K562 (cell line): ENCODE data around the gene KIFC3. TPM values are rescaled to one million over a fixed set of nuclear protein-coding genes. Genes with fewer than 3 reads are reported as not detected.

ENCODE experiments used
- BCL6 ChIP-seq: fragments of 250-450 bp; sonication (Bioruptor Pico); IDR thresholded peaks from 2 replicates; pipeline ENCODE4 v1.4.0; 2020
- CBX1 ChIP-seq: sonication (generic); IDR thresholded peaks from 2 replicates; pipeline ENCODE4 v1.6.1; 2016; ENCODE audit warnings: antibody characterized with exemption, low read depth, mild to moderate bottlenecking
- CREM ChIP-seq: IDR thresholded peaks from 2 replicates; pipeline ENCODE4 v1.6.1; 2014; ENCODE audit warnings: antibody characterized with exemption, low read depth
- KDM5B ChIP-seq: fragments of 200-600 bp; sonication (generic); IDR thresholded peaks from 2 replicates; pipeline ENCODE4 v1.6.1; 2012; ENCODE audit warnings: low read depth, mild to moderate bottlenecking, moderate library complexity, low read length, control low read depth, inconsistent platforms; ENCODE audit not compliant: insufficient replicate concordance
- LCOR ChIP-seq: sonication (generic); formaldehyde crosslinking; IDR thresholded peaks from 2 replicates; pipeline ENCODE4 v1.8.0; 2022; ENCODE audit warnings: mild to moderate bottlenecking, missing genetic modification reagents
- NCOR1 ChIP-seq: fragments of 450-650 bp; IDR thresholded peaks from 2 replicates; pipeline ENCODE4 v1.6.1; 2016; ENCODE audit warnings: mild to moderate bottlenecking, moderate library complexity
- NEUROD1 ChIP-seq: fragments of 150-350 bp; IDR thresholded peaks from 2 replicates; pipeline ENCODE4 v1.6.1; 2014; ENCODE audit warnings: borderline replicate concordance, low read length, low read depth; ENCODE audit not compliant: partially characterized antibody
- PHB2 ChIP-seq: fragments of 450-650 bp; IDR thresholded peaks from 2 replicates; pipeline ENCODE4 v1.6.1; 2017; ENCODE audit warnings: low read depth
- POLR2G ChIP-seq: fragments of 200-400 bp; formaldehyde crosslinking; IDR thresholded peaks from 2 replicates; pipeline ENCODE4 v1.6.1; 2017; ENCODE audit warnings: low read depth, mild to moderate bottlenecking, antibody characterized with exemption, low read length, moderate library complexity
- SMARCE1 ChIP-seq: fragments of 450-650 bp; IDR thresholded peaks from 2 replicates; pipeline ENCODE4 v1.7.1; 2016; ENCODE audit warnings: mild to moderate bottlenecking
- TBL1XR1 ChIP-seq, 2 experiments: IDR thresholded peaks; 2 replicates each; pipeline ENCODE4 v1.6.1; 2012; ENCODE audit warnings: improper control_type of control experiment in 2 of 2, low read length in 2 of 2, mild to moderate bottlenecking in 1 of 2
- TCF3 ChIP-seq: sonication (generic); formaldehyde crosslinking; IDR thresholded peaks from 2 replicates; pipeline ENCODE4 v1.4.0; 2020; ENCODE audit warnings: mild to moderate bottlenecking, missing genetic modification reagents
- ZNF583 ChIP-seq: fragments of 250-450 bp; sonication (Bioruptor Pico); IDR thresholded peaks from 2 replicates; pipeline ENCODE4 v1.4.0; 2020
- polyA plus RNA-seq, 8 experiments: library from polyadenylated mRNA; depleted of rRNA in 4 of 8; stranded (reverse) in 5 of 8; unstranded in 3 of 8; fragments of >200 nt; fragmentation: Nextera tagmentation in 2 of 8; fragmentation: Illumina TruSeq in 1 of 8; extraction: Ambion mirVana in 2 of 8; extraction: Trizol in 1 of 8; gene quantifications; 2 replicates each; pipeline versions ENCODE4 v1.2.1 to v1.2.3, GENCODE V29; 2011 to 2014; ENCODE audit warnings: inconsistent platforms in 1 of 8, missing spikeins in 1 of 8
- total RNA-seq, 7 experiments: library from RNA; depleted of rRNA in 6 of 7; stranded (reverse); fragments of >200 nt in 6 of 7; fragmentation: Illumina TruSeq in 2 of 7; extraction: Trizol in 2 of 7; gene quantifications; 2 replicates each; pipeline versions ENCODE4 v1.2.1 to v1.2.3, GENCODE V29; 2011 to 2021; ENCODE audit warnings: low replicate concordance in 1 of 7
- TF ChIP-seq, protein P1 (sequence below): fragments of 250-450 bp; sonication (Bioruptor Pico); IDR thresholded peaks from 2 replicates; pipeline ENCODE4 v1.5.0; 2022; ENCODE audit warnings: mild to moderate bottlenecking
- TF ChIP-seq, protein P2 (sequence below): fragments of 450-650 bp; IDR thresholded peaks from 2 replicates; pipeline ENCODE4 v1.6.1; 2018; ENCODE audit not compliant: partially characterized antibody
- TF ChIP-seq, protein P3 (sequence below): fragments of 450-650 bp; IDR thresholded peaks from 2 replicates; pipeline ENCODE4 v1.6.1; 2016; ENCODE audit warnings: low read depth, mild to moderate bottlenecking, moderate library complexity
- TF ChIP-seq, protein P4 (sequence below), 2 experiments: fragments of 200-800 bp in 1 of 2; sonication (Bioruptor generic) in 1 of 2; sonication (generic) in 1 of 2; formaldehyde crosslinking in 1 of 2; IDR thresholded peaks in 1 of 2; conservative IDR thresholded peaks in 1 of 2; 2 replicates each; pipeline versions ENCODE4 v1.5.0 to v1.6.1; 2016 to 2020; ENCODE audit warnings: missing compliant biosample characterization in 1 of 2, missing genetic modification characterization in 1 of 2, missing genetic modification reagents in 1 of 2
- TF ChIP-seq, protein P5 (sequence below): fragments of 450-650 bp; IDR thresholded peaks from 2 replicates; pipeline ENCODE4 v1.6.1; 2016

KIFC3 gene
- total and polyA plus RNA-seq, 9 of the 15 experiments (the other 6 are each of a cell fraction or from before 2014, with no cell fraction given), result 0.23 to 105 (median 26.2) TPM

DNA sequence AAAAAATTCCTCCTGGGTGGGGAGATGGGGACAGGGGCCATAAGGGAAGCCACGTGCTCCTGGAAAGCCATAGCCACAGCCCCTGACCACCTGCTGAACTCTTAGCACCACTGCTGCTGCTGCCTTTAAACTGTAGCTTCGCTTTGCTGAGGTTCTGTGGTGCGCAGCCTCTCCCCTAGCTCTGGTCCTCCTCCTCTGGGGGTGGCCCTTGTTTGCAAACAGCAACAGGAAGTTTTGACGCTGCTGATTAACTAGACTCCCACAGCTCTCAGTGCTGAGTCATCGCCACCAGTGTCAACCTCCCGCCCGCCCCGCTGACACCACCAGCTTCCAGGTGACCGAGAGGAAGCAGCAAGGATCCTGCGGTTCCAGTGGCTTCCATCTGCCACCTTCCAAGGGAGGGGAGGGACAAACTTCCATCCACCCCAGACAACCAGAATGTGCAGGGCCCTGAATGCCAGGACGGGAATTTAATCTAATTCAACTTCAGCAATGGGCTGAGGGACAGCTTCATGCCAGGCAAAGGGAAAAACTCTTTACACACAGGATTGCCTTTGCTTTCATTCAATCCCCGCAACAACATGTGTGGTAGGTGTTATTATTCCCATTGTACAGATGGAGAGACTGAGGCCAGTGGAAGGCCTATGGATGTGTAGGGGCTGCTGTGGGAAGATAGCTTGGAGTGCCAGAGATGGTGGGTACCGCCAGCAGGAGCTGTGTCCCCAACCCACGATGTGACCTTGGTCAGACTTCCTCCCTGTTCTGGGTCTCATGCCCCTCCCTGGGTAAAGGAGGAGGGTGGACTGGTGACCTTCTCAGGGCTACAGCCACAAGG, 8.1 kb upstream of the KIFC3 start (continued):
- TF ChIP-seq SMARCE1 (peak; percentile 94), LCOR (CRISPR knock-in tag) (0 out of 2 replicates have a peak, but pooled peaks have one; percentile 40), BCL6 (CRISPR knock-in tag) (no peak), POLR2G (peak; percentile 73), TBL1XR1 (IDR thresholded peaks at IDR 0.05; ENCODE audit: low read length in 2 of 2) (peak in 1 of 2 experiments; percentile 86; a peak in 3 of 4 replicates), PHB2 (no peak), CREM (peak; percentile 87), KDM5B (peak; percentile 35), ZNF583 (CRISPR knock-in tag) (0 out of 2 replicates have a peak, but pooled peaks have one; percentile 55), NCOR1 (peak; percentile 82), NEUROD1 (peak; percentile 64), CBX1 (peak; percentile 74; the same call in 1 of the 2 replicates), TCF3 (peak; percentile 75)
- TF ChIP-seq, protein P1, sequence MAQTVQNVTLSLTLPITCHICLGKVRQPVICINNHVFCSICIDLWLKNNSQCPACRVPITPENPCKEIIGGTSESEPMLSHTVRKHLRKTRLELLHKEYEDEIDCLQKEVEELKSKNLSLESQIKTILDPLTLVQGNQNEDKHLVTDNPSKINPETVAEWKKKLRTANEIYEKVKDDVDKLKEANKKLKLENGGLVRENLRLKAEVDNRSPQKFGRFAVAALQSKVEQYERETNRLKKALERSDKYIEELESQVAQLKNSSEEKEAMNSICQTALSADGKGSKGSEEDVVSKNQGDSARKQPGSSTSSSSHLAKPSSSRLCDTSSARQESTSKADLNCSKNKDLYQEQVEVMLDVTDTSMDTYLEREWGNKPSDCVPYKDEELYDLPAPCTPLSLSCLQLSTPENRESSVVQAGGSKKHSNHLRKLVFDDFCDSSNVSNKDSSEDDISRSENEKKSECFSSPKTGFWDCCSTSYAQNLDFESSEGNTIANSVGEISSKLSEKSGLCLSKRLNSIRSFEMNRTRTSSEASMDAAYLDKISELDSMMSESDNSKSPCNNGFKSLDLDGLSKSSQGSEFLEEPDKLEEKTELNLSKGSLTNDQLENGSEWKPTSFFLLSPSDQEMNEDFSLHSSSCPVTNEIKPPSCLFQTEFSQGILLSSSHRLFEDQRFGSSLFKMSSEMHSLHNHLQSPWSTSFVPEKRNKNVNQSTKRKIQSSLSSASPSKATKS (CRISPR knock-in tag), result no peak
- TF ChIP-seq, protein P2, sequence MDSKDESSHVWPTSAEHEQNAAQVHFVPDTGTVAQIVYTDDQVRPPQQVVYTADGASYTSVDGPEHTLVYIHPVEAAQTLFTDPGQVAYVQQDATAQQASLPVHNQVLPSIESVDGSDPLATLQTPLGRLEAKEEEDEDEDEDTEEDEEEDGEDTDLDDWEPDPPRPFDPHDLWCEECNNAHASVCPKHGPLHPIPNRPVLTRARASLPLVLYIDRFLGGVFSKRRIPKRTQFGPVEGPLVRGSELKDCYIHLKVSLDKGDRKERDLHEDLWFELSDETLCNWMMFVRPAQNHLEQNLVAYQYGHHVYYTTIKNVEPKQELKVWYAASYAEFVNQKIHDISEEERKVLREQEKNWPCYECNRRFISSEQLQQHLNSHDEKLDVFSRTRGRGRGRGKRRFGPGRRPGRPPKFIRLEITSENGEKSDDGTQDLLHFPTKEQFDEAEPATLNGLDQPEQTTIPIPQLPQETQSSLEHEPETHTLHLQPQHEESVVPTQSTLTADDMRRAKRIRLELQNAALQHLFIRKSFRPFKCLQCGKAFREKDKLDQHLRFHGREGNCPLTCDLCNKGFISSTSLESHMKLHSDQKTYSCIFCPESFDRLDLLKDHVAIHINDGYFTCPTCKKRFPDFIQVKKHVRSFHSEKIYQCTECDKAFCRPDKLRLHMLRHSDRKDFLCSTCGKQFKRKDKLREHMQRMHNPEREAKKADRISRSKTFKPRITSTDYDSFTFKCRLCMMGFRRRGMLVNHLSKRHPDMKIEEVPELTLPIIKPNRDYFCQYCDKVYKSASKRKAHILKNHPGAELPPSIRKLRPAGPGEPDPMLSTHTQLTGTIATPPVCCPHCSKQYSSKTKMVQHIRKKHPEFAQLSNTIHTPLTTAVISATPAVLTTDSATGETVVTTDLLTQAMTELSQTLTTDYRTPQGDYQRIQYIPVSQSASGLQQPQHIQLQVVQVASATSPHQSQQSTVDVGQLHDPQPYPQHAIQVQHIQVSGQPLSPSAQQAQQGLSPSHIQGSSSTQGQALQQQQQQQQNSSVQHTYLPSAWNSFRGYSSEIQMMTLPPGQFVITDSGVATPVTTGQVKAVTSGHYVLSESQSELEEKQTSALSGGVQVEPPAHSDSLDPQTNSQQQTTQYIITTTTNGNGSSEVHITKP, result peak; percentile 44
- TF ChIP-seq, protein P3, sequence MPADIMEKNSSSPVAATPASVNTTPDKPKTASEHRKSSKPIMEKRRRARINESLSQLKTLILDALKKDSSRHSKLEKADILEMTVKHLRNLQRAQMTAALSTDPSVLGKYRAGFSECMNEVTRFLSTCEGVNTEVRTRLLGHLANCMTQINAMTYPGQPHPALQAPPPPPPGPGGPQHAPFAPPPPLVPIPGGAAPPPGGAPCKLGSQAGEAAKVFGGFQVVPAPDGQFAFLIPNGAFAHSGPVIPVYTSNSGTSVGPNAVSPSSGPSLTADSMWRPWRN, result peak; percentile 50; the same call in 1 of the 2 replicates
- TF ChIP-seq, protein P4, sequence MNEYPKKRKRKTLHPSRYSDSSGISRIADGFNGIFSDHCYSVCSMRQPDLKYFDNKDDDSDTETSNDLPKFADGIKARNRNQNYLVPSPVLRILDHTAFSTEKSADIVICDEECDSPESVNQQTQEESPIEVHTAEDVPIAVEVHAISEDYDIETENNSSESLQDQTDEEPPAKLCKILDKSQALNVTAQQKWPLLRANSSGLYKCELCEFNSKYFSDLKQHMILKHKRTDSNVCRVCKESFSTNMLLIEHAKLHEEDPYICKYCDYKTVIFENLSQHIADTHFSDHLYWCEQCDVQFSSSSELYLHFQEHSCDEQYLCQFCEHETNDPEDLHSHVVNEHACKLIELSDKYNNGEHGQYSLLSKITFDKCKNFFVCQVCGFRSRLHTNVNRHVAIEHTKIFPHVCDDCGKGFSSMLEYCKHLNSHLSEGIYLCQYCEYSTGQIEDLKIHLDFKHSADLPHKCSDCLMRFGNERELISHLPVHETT (CRISPR knock-in tag; conservative IDR thresholded peaks at IDR 0.05 in 1 of 2, IDR thresholded peaks at IDR 0.05 in 1 of 2), result peak in 1 of 2 experiments; percentile 44; a peak in 1 of 4 replicates
- TF ChIP-seq, protein P5, sequence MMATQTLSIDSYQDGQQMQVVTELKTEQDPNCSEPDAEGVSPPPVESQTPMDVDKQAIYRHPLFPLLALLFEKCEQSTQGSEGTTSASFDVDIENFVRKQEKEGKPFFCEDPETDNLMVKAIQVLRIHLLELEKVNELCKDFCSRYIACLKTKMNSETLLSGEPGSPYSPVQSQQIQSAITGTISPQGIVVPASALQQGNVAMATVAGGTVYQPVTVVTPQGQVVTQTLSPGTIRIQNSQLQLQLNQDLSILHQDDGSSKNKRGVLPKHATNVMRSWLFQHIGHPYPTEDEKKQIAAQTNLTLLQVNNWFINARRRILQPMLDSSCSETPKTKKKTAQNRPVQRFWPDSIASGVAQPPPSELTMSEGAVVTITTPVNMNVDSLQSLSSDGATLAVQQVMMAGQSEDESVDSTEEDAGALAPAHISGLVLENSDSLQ, result peak; percentile 79
